SU-DHL-6 (cell line): Measurements from ENCODE around the gene MFSD6.

Source experiments
- H2AFZ ChIP-seq: fragments of 200-600 bp; sonication (generic); 2 replicates; pipeline ENCODE4 v1.6.1; 2014; ENCODE audit warnings: low read depth, mild to moderate bottlenecking, moderate library complexity, mixed read lengths, antibody characterized with exemption, low read length; ENCODE audit not compliant: severe bottlenecking
- H3F3A ChIP-seq: fragments of 200-600 bp; shearing (Covaris generic); 2 replicates; pipeline ENCODE4 v1.6.0; 2016; ENCODE audit warnings: antibody characterized with exemption, mild to moderate bottlenecking; ENCODE audit not compliant: insufficient read depth
- H3K27ac ChIP-seq: fragments of 200-600 bp; sonication (generic); 2 replicates; pipeline ENCODE4 v1.5.1; 2016; ENCODE audit warnings: low read depth, mild to moderate bottlenecking, low read length, moderate library complexity, mixed read lengths
- H3K27me3 ChIP-seq: fragments of 200-600 bp; sonication (generic), shearing (Covaris generic); 2 replicates; pipeline ENCODE4 v1.6.0; 2014; ENCODE audit warnings: mild to moderate bottlenecking, low read length
- H3K36me3 ChIP-seq: fragments of 200-600 bp; sonication (generic); 2 replicates; pipeline ENCODE4 v1.6.1; 2014; ENCODE audit warnings: mild to moderate bottlenecking, low read length, mixed read lengths
- H3K4me2 ChIP-seq: fragments of 300-600, 200-600 bp; shearing (Covaris generic), sonication (generic); 2 replicates; pipeline ENCODE4 v1.6.0; 2014; ENCODE audit warnings: low read length, low read depth, mild to moderate bottlenecking; ENCODE audit not compliant: poor library complexity, severe bottlenecking
- H3K4me3 ChIP-seq: fragments of 200-600 bp; sonication (generic); 2 replicates; pipeline ENCODE4 v1.5.1; 2014; ENCODE audit warnings: antibody characterized with exemption, low read length, mild to moderate bottlenecking, mixed read lengths; ENCODE audit not compliant: insufficient read depth, poor library complexity, severe bottlenecking
- H3K79me2 ChIP-seq: fragments of 200-600 bp; sonication (generic); 2 replicates; pipeline ENCODE4 v1.6.1; 2014; ENCODE audit warnings: mild to moderate bottlenecking, low read length, moderate library complexity; ENCODE audit not compliant: insufficient read depth
- H3K9ac ChIP-seq: fragments of 200-600 bp; sonication (generic); 2 replicates; pipeline ENCODE4 v1.7.0; 2014; ENCODE audit warnings: mild to moderate bottlenecking, low read length
- H3K9me2 ChIP-seq: fragments of 200-600 bp; sonication (generic); replicated peaks from 2 replicates; pipeline ENCODE4 v1.6.1; 2014; ENCODE audit warnings: low read length; ENCODE audit not compliant: insufficient read depth
- H3K9me3 ChIP-seq: fragments of 200-600 bp; sonication (generic); 2 replicates; pipeline ENCODE4 v1.6.1; 2014; ENCODE audit warnings: low read length, mixed read lengths; ENCODE audit not compliant: insufficient read depth
- H4K20me1 ChIP-seq: fragments of 200-600 bp; sonication (generic); 2 replicates; pipeline ENCODE4 v1.6.1; 2014; ENCODE audit warnings: low read depth, mild to moderate bottlenecking, antibody characterized with exemption, low read length, moderate library complexity, mixed read lengths
- EZH2phosphoT487 ChIP-seq: fragments of 200-600 bp; sonication (generic), shearing (Covaris generic); conservative IDR thresholded peaks from 2 replicates; pipeline ENCODE4 v1.6.1; 2018; ENCODE audit warnings: mild to moderate bottlenecking, antibody characterized with exemption, low read length, moderate library complexity, mixed read lengths
- TF ChIP-seq, protein P1 (sequence below): fragments of 200-600 bp; sonication (generic); IDR thresholded peaks from one replicate; pipeline ENCODE4 v1.5.1; 2017; ENCODE audit warnings: antibody characterized with exemption, mild to moderate bottlenecking, low read length, moderate library complexity; ENCODE audit not compliant: insufficient read depth, poor library complexity, severe bottlenecking

The MFSD6 gene

DNA sequence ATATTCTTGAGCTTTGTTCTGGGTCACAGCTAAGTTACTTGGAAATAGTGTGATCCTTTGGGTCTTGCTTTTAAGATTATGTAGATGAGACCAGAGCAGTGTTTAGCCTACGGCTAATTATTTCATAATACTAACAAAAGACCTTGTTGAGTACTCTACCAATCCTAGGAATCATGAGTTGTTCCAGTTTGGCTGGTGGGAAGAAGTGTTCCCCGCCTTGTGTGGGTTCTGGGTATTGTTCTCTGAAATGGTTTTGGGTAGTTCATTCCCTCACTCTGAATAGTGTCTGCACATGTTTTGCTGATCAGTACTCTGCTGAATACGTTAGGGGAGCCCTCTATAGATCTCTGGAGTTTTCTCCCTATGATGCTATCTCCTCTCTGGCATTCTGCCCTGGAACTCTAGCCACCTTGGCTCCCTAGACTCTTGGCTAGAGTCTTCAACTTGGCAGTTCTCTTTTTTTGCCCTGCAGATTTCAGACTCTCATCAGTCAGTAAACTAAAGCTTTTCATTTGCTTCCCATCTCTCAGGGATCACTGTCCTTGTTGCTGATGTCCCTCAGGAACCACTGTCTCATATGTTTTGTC lies 78.0 kb downstream of the MFSD6 start:
- H3K36me3 ChIP-seq, result no peaks in the 10 kb centered on the region; the same call in 1 of the 2 replicates
- no peaks in the 10 kb centered on the region for H3K79me2 ChIP-seq
- no peaks in the 10 kb centered on the region for H3F3A ChIP-seq
- no peak overlapping the region for H3K4me3 ChIP-seq
- H3K9me2 ChIP-seq, result no peaks in the 10 kb centered on the region
- H3K27me3 ChIP-seq, result no peaks in the 10 kb centered on the region
- no peak overlapping the region for H2AFZ ChIP-seq
- H3K4me2 ChIP-seq, result no peak overlapping the region
- no peaks in the 10 kb centered on the region for H3K9me3 ChIP-seq
- H3K27ac ChIP-seq, result no peak overlapping the region
- TF ChIP-seq, protein P1, sequence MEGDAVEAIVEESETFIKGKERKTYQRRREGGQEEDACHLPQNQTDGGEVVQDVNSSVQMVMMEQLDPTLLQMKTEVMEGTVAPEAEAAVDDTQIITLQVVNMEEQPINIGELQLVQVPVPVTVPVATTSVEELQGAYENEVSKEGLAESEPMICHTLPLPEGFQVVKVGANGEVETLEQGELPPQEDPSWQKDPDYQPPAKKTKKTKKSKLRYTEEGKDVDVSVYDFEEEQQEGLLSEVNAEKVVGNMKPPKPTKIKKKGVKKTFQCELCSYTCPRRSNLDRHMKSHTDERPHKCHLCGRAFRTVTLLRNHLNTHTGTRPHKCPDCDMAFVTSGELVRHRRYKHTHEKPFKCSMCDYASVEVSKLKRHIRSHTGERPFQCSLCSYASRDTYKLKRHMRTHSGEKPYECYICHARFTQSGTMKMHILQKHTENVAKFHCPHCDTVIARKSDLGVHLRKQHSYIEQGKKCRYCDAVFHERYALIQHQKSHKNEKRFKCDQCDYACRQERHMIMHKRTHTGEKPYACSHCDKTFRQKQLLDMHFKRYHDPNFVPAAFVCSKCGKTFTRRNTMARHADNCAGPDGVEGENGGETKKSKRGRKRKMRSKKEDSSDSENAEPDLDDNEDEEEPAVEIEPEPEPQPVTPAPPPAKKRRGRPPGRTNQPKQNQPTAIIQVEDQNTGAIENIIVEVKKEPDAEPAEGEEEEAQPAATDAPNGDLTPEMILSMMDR, result no peak
- TF ChIP-seq EZH2phosphoT487, result no peak
- no peak overlapping the region for H3K9ac ChIP-seq
- H4K20me1 ChIP-seq, result no peaks in the 10 kb centered on the region

DNA sequence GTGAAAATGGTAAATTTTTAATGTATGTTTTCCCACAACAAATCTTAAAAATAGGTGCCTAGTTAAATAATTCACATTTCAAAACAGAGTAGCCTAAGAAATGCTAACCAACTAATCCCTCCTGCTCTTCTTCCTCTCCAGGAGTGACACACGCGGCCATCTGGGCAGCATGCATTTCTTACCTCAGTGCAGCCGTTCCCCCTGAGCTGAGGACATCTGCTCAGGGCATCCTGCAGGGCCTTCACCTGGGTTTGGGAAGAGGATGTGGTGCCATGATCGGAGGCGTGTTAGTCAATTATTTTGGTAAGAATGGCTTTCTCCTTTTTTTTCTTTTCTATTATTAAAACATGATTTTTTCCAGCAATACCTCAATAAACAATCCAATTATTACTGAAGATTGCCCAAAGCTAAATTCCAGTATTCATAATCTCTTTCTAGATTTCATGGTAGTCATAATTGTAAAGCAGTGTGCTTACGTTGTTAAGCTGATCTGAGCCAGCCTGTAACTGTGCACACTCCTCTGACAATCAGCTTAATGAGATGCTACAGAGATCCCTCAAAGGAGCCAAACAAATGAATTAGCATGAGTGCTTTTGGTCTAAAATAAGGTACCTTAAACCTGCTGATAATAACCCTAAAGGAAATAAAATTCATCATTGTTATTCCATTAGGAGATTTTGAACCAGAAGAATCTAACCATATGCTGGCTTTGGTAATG lies 80.5 kb downstream of the MFSD6 start:
- Histone ChIP-seq H3K4me2 (no peak overlapping the region), H3K27me3 (no peaks in the 10 kb centered on the region), H3K27ac (no peak overlapping the region), H3K79me2 (no peaks in the 10 kb centered on the region), H4K20me1 (no peaks in the 10 kb centered on the region), H3K9ac (no peak overlapping the region), H3K4me3 (no peak overlapping the region), H3F3A (no peaks in the 10 kb centered on the region), H3K9me2 (no peaks in the 10 kb centered on the region), H3K9me3 (no peaks in the 10 kb centered on the region), H2AFZ (no peak overlapping the region), H3K36me3 (peaks cover 4% of the 10 kb centered on the region; the same call in 1 of the 2 replicates)
- TF ChIP-seq EZH2phosphoT487, result no peak
- TF ChIP-seq, protein P1, result no peak

DNA sequence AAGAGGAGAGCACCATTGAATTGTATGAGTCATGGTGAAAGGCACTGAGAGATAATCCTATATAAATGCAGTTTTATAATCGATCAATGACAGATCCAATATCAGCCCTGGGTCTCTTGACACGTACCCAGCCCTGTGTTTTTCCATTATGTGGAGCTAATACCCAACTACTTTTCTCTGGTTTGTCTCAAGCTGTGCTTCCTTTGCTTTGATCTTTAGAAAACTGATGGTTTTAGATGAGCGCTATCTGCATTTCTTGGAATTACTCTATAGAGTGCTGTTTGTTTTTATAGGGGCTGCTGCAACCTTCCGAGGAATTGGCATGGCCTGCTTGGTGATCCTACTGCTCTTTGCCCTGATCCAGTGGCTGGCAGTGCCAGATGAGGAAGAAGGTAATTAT lies 81.3 kb downstream of the MFSD6 start:
- no peaks in the 10 kb centered on the region for H3K27me3 ChIP-seq
- no peak overlapping the region for H3K27ac ChIP-seq
- peaks cover 4% of the 10 kb centered on the region; the same call in 1 of the 2 replicates for H3K36me3 ChIP-seq
- H3K4me3 ChIP-seq, result no peak overlapping the region
- TF ChIP-seq, protein P1, result no peak
- no peak for TF ChIP-seq EZH2phosphoT487
- H2AFZ ChIP-seq, result no peak overlapping the region
- H3K9ac ChIP-seq, result no peak overlapping the region
- H3K9me2 ChIP-seq, result no peaks in the 10 kb centered on the region
- H4K20me1 ChIP-seq, result no peaks in the 10 kb centered on the region
- H3K79me2 ChIP-seq, result no peaks in the 10 kb centered on the region
- no peaks in the 10 kb centered on the region for H3K9me3 ChIP-seq
- H3K4me2 ChIP-seq, result no peak overlapping the region
- no peaks in the 10 kb centered on the region for H3F3A ChIP-seq
